Stimulated activated CD4-positive, alpha-beta T cell treated with anti-CD3 and anti-CD28 coated beads, TNF-alpha, amount 100 ng/mL, for 24 hours (primary cell): ENCODE results near the gene EDARADD.
"Not testable (repeated sequence)": the region's sequence is repeated elsewhere in the genome, so short reads cannot be mapped to it uniquely, and the experiment has no call there.

Experiments used
- DNase-seq, 3 experiments: peaks; one replicate each; pipeline ENCODE4 v3.0.0-alpha.2; 2020; ENCODE audit warnings: low read depth in 3 of 3

EDARADD gene

DNA sequence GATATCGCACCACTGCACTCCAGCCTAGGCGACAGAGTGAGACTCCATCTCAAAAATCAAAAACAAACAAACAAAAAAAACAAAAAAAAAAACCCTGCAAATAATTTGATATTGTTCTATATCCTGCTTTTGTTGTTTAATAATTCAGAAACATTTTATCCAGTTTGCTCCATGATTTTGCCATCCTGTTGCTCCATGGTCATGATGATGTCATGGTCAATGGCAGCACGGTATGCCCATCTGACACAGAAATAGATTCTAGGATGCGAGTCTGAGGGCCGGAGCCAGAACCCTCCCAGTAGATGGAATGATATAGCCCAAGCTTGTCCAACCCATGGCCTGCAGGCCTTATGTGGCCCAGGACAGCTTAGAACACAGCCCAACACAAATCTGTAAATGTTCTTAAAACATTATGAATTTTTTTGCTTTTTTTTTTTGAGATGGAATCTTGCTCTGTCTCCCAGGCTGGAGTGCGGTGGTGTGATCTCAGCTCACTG is 39.8 kb downstream of the EDARADD start:
- no peak for DNase-seq

DNA sequence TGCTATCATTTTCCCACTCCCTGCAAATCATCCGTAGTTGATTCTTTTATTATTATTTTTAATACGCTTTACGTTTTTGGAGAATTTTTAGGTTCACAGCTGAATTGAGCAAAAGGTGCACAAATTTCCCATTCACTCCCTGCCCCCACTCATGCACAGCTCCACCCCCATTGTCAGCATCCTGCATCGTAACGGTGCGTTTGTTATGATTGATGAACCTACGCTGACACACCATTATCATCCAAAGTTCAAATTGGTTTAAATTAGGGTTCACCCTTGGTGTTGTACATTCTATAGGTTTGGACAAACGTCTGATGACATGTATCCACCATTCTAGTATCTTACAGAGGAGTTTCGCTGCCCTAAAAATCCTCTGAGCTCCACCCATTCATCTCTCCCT is 44.5 kb downstream of the EDARADD start:
- no peak for DNase-seq

DNA sequence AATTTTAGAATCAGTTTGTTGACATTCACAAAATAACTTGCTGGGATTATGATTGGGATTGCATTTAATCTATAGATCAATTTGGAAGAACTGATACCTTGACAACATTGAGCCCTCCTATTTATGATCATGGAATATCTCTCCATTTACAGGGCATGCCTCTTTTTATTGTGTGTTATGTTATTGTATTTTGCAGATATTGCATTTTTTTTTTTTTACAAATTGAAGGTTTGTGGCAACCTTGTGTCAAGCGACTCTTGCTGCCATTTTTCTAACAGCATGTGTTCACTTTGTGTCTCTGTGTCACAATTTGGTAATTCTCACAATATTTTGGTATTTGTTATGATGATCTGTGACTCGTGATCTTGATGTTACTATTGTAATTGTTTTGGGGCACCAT is 46.3 kb downstream of the EDARADD start:
- DNase-seq, result no peak

DNA sequence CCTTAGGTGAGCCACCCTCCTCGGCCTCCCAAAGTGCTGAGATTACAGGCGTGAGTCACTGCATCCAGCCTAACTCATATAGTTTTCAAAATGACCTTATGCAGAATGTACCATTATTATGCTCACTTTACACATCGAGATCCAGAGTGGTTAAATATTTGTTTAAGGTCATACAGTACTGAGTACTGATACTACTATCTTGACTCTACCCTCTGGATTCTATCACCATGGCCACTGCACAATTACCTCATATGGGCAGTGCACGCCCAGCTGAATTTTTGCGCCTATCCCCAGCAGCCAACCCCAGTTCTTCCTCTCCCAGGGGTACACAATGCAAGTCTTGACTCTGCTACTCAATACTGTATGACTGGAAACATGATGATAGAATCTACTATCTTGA is 56.7 kb downstream of the EDARADD start:
- DNase-seq, result no peak

DNA sequence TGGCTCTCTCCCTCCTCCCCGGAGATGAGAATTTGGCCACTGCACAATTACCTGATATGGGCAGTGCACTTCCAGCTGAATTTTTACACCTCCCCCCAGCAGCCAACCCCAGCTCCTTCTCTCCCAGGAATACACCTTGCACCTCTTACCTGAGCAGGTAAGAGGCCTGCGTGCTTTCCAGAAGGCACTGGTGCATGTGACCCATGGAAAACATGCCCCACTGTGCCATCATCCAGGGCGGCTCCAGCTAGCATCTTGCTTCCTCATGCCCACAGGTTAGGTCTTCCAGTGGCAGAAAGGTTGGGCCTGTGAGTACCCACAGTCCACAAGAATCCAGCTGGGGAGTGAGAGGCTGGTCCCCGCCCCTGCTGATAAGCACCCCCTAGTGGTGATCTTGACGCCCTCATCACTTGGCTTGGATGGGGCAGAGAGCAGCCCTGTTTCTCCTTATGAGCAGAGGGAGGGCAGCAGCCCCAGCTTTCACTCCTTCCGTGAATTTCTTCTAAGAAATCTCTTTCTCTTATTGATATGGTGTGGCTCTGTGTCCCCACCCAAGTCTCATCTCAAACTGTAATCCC is 57.8 kb downstream of the EDARADD start:
- peak; percentile 6 to 35 (median 13) for DNase-seq

DNA sequence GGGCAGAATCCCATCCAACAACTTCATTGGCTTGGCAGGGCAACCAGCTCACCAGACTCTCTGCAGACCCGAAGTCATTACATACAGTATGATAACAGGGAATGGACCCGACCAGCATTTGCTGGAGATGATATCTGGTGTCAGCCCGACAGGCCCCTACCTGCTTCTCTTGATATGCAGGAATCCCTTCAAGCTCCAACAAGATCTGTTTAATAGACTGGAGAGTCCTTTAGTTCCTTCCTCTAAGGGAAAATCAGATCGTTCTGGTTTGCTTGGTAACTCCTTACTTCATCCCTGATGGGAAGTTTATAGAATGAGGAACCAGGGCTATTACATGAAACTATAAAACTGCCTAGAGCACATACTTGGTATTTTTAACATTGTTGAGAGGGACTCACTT is 61.2 kb downstream of the EDARADD start:
- no peak for DNase-seq

DNA sequence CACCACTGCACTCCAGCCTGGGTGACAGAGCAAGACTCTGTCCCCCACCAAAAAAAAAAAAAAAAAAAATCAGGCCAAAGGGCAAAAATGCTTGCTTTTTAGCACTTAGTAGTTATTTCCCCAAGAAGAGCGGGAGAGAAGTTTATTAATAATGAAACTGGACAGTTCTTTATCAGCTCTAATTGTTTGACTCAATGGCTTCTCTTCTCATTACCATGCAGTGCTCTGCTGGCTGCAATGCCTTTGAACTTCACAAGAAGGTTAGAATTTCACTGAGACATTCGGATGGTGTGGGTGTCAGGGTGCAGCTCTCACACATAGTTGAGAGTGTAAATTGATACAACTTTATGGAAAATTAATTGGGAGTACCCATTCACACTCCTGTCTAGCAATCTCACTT is 63.7 kb downstream of the EDARADD start:
- peak in 1 of 3 experiments; percentile 9 for DNase-seq

DNA sequence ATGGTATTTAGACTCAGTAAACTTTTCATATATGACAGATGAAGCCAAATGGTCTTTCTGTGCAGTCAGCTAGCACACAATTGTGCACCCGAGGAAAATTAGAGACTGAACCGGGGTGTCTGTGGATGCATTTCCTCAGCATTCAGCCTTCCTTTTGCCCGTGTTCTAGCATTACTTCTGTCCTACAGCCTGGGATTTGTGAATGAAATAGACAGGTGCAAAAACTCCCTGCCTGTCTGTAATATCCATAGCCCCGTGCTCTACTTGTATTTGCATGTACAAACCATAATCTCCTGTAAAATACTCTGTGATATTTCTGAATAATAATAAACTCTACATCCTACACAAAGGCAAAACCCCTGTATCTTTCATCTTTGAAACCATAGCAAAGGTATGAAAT is 64.9 kb downstream of the EDARADD start:
- no peak for DNase-seq

DNA sequence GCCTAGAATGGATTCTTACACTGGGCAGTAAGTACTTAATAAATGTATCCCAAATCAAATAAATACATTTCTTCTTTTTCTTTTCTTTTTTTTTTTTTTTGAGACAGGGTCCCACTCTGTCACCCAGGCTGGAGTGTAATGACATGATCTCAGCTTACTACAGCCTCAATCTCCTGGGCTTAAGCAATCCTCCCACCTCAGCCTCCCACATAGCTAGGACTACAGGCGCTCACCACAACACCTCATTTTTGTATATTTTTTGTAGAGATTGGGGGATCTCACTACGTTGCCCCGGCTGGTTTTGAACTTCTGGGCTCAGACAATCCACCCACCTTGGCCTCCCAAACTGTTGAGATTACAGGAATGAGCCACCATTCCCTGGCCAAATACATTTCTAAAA is 66.0 kb downstream of the EDARADD start:
- DNase-seq, result no peak

DNA sequence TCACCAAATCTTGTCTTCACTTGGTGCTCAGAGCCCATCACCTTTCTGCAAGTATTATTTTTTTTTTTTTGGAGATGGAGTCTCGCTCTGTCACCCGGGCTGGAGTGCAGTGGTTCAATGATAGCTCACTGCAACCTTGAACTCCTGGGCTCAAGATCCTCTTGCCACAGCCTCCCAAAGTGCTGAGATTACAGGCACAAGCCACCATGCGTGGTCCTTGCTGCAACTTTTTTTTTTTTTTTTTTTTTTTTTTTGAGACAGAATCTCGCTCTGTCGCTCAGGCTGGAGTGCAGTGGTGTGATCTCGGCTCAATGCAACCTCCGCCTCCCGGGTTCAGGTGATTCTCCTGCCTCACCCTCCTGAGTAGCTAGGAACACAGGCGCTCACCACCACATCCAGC is 70.1 kb downstream of the EDARADD start:
- not testable (repeated sequence) for DNase-seq

DNA sequence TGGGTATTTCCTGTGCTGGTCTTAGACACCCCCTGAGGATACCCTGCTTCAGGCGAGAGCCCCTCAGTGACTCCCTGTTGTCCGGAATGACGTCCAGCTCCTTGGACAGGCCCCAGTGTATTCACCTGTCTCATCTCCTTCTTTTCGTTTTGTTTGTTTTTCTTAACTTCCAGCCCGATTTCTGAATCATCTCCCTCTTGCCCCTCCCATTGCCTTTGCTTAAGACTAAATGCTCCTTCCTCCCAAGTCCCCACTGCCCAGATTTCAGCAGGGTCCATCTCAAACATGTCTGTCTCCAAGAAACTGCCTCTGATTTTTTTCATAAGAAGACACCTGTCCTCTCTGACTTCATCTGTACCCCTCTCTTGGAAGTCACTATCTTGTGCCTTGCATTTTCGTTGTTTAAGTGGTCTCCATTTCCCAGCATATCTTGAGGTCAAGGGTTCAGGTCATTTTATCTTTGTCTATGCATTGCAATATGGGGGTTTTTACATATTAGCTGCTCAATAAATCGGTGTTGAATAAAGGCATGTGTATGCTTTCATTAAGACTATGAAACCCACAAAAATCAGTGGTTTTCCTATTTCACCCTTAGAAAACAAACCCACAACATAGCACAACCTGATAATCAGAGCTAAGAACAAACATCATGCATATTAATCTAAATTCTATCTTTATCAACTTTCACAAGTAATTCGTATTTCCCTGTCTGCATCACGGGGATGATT is 71.3 kb downstream of the EDARADD start:
- no peak for DNase-seq

DNA sequence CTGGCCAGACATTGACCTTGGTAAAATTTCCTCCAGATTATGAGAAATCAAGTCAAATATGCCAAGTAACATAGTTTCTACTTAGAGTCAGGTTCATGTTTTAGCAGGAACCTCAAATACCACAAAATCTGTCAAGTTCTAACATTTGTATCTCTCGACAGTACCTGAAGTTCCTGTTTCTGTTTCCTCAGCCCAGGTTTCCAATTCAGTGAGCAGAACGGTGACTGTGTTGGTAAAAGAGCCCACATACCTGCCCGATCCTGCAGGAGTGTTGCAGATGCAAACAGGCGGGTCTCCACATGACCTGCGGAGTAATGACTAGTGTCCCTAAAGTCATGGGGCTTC is 71.8 kb downstream of the EDARADD start:
- DNase-seq, result no peak

DNA sequence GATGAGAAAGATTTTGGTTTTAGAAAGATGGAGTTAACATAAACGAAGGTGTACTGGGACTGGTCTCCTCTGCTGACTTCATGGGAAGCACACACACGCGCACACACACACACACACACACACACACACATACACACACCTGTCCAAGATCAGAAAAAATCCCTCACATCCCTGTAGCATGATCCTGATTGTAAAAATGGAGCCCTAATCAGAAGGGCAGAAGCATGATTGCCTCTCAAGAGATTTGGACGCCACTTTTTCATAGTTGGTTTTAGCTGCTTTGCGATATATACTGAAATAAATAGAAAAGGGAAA is 73.2 kb downstream of the EDARADD start:
- DNase-seq, result no peak

DNA sequence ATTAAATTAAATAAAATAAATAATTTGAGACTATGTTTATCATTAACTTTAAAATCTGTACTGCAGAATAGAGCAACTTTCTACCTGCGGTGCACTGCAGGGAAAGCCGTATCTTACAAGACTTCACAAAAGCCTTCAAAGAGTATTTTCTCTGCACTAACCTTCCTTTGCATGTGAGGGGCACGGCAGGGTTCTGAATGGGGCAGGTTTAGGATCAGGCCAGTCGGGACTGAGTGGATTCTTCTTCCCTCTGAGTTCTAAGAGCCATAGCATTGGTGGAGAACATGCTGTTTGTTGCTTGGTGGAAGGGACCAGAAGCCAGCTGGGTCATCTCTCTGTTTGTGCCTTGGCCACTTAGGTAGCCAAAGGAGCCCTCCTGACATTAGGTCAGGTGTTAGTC is 74.5 kb downstream of the EDARADD start:
- no peak for DNase-seq

DNA sequence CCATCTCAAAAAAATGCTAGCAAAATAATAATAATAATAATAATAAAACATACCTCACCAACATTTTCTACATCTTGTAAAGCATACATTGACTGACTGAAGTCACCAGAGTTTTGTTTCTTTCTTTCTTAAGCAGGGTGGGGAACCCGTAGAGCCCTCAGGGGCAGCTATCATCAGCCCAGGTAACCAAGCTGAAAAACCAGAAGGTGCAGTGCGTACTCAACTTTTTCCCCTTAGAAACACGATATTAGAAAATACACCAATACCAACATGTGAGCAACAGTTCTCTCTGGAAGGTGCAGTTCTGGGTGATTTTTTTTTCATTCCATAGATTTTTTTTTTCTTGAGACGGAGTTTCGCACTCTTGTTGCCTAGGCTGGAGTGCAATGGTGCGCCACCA is 75.4 kb downstream of the EDARADD start:
- no peak for DNase-seq

DNA sequence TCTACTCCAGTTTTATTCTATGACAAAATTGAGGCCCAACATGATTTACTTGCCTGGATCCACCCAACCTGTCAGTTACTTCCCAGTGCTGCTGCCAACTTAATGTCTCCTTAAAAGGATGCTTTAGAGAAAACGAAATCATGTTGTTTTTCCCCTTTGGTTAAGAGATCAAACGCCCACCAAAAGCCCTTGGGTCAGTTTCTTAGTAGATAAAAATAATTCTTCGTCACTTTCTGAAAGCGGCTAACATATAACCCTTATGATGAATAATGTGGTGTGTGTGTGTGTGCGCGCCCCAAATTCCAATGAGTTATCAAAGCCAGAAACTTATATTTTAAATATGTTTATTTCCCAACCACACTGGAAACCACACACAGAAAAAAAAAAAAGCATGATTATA is 77.0 kb downstream of the EDARADD start:
- DNase-seq, result no peak

DNA sequence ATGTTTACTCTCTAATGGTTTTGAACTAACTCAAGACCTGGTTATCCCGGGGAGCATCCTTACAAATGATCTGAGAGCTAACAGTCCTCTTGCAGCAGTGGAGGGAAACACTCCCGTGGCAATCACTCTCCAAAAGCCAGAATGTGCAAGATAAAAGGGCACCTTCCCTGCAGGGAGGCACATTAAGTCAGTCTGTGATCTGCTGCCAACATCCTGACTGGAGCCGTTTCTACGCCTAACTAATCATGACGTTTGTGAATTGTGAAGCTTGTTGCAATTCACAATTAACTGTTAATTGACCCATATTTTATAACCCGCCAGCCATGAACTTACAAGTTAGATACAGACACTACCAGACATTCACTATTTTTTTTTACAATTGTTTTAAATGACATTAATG is 77.6 kb downstream of the EDARADD start:
- DNase-seq, result no peak

DNA sequence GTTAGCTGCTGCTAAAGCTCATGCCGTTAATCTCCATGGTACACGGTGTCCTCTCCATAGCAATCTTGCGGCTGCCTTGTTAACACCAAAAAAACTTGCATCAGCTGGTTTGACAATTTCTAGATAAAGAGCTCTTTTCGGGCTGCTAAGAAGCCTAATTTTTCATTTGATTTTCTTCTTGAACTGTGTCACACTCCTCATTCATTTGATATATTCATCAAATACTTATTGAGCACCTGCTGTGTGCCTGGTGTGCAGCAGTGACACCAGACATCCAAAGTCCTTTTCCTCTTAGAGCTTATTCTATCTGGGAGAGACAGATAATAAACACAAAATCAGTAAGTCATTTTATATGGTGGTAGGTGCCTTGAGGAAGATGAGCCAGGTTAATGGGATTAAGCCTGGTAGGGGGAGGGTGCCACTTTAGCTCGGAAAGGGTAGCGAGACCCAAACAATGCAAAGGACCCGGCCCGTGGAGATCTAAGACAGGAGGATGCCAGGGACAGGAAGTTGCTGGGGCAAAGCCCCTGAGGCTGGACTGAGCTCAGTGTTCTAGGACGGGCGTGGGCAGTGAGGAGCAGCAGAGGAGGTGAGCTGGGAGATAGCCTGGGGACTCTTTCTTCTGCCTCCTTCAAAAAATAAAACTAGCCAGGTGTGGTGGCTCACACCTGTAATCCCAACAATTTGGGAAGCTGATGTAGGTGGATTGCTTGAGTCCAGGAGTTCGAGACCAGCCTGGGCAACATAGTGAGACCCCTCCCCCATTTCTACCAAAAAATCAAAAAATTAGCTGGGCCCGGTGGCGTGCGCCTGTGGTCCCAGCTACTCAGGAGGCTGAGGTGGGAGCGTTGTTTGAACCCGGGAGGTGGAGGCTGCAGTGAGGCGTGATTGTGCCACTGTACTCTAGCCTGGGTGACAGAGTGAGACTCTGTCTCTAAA is 79.0 kb downstream of the EDARADD start:
- no peak for DNase-seq

DNA sequence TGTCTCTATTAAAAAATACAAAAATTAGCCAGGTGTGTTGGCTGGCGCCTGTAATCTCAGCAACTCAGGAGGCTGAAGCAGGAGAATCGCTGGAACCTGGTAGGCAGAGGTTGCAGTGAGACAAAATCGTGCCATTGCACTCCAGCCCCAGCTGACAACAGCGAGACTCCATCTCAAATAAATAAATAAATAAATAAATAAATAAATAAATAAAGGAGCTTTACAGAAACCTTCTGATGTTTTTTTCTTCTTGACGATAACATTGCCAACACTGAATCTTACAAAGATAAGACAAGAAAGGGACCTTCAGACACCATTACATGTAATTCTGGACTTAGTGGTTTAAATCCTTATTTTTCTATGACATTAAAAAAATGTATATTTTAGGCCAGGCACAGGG is 81.9 kb downstream of the EDARADD start:
- no peak for DNase-seq

DNA sequence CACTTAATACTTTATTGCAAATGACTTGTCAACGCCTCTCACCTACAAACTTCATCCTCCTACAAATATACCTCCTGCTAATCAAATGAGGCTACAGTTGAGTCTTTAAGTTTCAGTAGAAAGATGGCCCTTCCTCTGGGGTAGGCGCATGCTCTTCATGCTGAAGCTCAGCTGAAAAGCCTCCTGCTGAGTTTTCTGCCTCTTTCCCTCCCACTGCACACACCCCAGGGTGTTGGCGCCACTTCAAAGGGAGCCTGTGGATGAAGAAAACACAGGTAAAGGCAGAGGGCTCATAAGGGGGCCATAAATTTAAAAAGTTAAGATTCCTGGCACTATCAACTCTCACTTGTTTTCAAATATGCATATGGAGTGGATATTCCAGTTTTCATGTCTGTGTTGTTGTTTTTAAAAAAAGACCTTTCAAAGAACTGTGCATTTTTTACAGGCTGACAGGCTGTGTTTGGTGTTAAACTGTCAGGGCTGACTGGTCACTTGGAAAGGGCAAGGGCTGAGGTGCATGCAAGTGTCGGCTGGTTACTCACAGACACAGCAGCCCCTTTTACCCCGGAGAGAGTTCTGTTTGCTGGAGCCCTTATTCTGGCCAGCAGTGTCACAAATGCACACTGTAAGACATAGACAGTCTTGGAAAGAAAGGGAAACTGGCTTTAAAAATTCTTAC is 86.8 kb downstream of the EDARADD start:
- no peak for DNase-seq

DNA sequence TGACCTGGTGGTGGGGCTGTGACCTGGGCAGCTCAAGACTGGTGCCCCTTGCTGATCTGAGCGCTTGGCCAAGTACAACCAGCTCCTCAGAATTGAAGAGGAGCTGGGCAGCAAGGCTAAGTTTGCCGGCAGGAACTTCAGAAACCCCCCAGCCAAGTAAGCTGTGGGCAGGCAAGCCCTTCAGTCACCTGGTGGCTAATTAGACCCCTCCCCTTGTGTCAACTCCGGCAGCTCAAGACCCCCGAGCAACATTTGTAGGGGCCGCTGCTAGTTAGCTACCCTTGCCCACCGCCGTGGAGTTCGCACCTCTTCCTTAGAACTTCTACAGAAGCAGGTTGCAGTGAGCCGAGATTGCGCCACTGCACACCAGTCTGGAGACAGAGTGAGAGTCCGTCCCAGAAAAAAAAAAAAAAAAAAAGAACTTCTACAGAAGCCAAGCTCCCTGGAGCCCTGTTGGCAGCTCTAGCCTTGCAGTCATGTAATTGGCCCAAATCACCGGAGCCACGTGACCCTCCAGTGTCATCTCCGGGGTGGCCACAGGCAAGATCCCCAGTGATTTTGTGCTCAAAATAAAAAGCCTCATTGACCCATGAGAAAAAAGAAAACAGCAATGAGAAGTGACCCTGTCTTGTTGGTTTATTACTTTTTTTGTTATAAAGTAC is 90.4 kb downstream of the EDARADD start:
- no peak for DNase-seq
